Smooth muscle cell of the brain vasculature (primary cell): Measurements from ENCODE around the gene PIGV.
"Not testable (repeated sequence)": the region's sequence is repeated elsewhere in the genome, so short reads cannot be mapped to it uniquely, and the experiment has no call there.

Experiments used
- DNase-seq: peaks from one replicate; pipeline ENCODE4 v3.0.0-alpha.2; 2012; ENCODE audit warnings: low read depth, low spot score

Gene PIGV

DNA sequence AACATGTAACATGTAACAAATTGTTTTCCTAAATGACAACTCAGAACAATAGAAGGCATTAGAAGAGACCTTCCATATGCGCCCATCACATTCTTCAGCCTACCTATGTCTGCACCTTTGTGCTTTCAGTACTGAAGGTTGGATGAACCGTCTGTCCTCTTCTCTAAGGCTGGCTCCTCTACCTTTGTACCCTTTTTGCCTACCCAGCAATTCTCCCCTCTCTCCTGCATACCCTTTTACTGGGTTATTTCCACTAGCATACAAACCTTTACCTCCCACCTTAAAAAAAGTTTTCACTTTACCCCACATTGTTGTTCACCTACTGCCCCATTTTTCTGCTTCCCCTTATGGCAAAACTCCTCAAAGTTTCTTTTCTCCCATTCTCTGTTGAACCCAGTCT, 5.2 kb downstream of the PIGV start:
- no peak for DNase-seq

DNA sequence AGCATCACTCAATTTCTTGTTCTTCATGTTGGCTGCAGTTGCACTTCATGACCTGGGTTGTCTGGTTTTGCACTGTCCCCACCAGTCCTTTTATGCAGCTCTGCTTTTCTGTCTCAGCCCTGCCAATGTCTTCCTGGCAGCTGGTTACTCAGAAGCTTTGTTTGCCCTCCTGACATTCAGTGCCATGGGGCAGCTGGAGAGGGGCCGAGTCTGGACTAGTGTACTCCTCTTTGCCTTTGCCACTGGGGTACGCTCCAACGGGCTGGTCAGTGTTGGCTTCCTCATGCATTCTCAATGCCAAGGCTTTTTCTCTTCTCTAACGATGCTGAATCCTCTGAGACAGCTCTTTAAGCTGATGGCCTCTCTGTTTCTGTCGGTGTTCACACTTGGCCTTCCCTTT, 6.6 kb downstream of the PIGV start:
- no peak for DNase-seq

DNA sequence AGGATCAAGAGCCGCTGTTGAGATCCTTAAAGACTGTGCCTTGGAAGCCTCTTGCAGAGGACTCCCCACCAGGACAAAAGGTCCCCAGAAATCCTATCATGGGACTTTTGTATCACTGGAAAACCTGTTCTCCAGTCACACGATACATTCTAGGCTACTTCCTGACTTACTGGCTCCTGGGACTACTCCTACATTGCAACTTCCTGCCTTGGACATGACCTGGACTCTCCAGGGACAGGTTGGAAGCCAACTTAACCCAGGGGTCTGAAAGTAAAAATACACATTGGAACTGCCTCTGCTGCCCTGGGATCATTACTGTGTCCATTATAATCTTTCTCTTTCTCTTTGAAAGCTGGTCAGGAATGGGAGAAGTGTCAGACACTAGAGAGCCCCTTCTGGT, 9.9 kb downstream of the PIGV start:
- no peak for DNase-seq

DNA sequence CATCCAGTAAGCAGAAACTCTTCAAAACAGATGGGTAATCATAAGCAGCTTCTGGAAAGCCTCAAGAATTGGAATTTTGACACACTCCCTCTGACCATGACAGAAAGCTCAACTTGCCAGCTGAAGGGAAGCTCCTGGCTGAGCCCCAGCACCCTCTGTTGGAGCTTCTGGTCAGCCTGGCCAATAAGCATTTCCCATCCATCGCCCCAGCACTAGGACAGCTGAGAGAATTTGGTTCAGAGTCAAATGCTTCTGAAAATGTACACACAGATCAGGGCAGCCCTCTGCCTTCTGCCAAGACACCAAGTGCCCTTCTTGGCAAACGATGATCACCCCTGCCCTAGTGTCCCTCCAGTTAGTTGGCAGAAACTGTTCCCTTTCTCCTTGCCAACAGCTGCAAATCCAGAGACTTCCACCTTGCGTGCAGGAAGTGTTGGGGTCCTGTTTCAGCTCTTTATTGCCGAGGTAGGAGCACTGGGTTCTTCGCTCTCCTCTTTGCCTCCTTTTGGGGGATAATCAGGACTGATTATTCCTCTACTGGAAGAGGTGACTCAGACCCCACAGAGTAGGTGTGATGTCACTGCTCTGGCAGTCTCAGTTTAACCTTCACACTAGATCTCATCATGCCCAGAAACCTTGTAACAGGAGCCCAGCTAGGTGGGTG, 11.9 kb downstream of the PIGV start:
- no peak for DNase-seq

DNA sequence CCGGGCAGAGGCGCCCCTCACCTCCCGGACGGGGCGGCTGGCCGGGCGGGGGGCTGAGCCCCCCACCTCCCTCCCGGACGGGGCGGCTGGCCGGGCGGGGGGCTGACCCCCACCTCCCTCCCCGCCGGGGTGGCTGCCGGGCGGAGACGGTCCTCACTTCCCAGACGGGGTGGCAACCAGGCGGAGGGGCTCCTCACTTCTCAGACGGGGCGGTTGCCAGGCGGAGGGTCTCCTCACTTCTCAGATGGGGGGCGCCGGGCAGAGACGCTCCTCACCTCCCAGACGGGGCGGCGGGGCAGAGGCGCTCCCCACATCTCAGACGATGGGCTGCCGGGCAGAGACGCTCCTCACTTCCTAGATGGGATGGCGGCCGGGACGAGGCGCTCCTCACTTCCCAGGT, 16.2 kb downstream of the PIGV start:
- DNase-seq = not testable (repeated sequence)

DNA sequence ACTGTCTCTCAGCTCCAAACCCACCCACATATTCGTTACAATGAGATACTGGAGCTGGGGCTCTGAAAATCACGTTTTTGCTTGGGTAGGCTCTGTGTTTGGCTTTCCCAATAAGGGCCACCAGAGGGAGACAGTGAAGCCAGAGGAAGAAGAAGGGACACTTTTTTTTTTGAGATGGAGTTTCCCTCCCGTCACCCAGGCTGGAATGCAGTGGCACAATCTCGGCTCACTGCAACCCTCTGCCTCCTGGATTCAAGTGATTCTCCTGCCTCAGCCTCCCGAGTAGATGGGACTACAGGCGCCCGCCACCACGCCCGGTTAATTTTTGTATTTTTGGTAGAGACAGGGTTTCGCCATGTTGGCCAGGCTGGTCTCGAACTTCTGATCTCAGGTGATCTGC, 22.4 kb downstream of the PIGV start:
- DNase-seq = not testable (repeated sequence)

DNA sequence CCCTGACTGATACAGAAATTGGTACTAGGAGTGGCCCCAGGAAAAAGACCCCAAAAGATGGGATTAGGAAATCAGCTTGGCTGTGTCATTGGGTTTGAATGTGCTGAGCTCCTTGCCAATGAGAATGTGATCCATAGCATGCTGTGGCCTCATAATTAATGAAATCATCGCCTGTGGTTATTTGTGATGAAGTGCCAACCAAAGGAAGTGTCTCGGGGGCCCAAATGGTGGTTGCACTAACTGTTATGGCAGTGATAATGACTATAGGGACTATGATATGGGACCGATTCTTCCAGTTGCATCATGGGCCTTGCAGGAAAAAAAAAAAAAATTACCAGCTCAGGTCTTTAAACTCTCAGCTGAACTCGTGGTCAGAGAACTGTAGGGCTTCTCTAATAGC, 23.3 kb downstream of the PIGV start:
- no peak for DNase-seq

DNA sequence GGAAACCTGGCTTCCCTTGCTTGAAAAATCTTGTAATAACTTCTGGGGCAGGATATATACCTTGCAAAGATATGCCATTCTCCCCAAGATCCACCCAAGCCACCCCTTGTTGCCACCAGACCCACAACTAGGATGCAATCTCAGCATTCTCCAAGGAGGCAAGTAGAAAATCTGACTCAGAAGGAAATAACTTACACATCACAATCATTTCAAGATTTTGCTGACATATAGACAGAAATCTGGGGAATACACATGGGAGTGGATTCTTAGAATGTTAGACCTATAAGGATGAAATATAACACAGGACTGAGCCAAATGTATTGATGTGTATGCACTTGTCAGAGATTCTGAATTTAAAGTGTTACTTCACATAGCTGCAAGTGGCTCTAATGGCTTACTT, 24.0 kb downstream of the PIGV start:
- DNase-seq = no peak

DNA sequence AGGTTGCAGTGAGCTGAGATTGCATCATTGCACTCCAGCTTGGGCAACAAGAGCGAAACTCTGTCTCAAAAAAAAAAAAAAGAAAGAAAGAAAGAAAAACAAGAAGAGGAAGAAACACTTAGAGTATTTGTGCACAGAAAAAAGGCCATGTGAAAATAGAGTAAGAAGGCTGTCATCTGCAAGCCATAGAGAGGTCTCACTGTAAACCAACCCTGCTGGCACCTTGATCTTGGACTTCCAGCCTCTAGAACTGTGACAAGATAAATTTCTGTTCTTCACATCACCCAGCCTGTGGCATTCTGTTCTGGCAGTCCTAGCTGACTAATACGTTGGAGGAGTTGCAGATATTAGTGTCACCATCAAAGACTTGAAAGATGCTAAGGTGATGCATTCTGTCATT, 26.6 kb downstream of the PIGV start:
- DNase-seq = no peak

DNA sequence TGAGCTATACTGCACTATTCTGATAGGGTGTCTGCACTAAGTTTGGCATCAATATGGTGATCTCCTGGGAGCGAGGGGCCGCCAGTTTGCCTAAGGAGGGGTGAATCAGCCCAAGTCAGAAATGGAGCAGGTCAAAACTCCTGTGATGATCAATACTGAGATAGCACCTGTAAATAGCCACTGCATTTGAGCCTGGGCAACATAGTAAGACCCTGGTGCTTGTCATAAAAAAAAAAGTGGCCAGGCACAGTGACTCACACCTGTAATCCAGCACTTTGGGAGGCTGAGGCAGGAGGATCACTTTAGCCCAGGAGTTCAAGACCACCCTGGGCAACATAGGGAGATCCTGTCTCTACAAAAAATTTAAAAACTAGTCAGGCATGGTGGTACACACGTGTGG, 27.1 kb downstream of the PIGV start:
- no peak for DNase-seq

DNA sequence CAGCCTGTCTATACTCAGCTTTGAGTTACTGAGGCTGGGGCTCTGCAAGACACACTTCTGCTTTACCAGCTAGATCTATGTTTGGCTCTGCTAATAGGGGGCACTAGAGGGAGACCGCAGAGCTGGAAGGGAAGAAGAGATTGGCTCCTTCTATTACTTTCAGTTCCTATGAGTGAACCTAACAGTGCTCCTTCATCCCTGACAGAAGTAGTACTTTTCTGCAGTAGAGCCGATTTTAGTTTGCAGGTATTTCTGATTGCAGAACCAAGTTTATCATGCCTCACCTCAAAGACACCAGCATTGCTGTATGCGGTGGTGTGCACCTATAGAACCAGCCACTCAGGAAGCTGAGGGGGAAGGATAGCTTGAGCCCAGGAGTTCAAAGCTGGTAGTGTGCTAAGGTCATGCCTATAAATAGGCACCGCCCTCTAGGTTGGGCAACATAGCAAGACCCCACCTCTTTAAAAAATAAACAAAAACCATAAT, 33.1 kb downstream of the PIGV start:
- DNase-seq = no peak

DNA sequence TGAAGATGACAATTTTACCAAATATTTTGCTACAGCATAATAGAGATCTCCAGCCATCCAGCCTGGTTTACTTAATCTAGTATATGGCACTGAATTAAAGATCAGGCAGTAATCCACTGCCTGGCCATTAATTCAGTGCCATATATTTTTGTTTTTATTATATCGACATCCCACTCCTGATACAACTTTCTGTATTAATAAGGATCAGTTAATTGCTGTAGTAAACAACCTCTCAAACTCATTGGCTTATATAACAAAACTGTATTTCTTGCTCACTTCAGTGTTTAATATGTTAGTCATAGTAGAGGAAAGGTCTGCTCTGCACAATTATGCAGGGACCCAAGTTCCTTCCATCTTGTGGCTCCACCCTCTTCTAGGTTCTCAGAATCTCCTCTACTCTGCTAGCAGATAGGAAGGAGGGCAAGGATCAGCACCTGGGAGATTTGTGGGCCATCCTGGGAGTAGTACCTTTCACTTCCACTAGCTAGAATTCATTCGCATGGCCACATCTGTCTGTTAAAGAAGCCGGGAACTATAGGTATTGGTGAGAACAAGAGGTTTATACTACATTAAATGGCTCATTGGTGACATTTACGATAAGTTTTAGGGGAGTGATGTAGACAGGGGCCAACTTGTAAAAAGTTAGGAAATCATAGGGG, 35.1 kb downstream of the PIGV start:
- DNase-seq = no peak

DNA sequence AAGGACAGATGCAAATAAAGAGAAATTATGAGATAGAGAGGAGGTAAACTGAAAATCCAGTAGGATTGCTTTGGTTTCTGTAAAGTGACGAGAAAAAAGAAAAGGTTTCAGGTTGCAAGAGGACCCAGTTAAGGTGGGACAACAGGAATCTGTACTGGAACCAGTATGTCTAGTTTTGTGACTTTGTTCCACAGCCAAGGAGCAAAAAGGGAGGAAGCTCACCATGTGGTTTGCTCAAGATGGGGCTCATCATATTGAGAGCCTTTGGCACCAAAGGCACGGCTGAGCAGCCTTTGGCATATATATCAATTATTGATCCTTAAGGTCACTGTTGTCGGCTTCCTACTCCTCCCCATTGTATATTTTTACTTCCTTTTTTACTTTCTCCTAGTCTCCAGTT, 37.0 kb downstream of the PIGV start:
- DNase-seq = no peak

DNA sequence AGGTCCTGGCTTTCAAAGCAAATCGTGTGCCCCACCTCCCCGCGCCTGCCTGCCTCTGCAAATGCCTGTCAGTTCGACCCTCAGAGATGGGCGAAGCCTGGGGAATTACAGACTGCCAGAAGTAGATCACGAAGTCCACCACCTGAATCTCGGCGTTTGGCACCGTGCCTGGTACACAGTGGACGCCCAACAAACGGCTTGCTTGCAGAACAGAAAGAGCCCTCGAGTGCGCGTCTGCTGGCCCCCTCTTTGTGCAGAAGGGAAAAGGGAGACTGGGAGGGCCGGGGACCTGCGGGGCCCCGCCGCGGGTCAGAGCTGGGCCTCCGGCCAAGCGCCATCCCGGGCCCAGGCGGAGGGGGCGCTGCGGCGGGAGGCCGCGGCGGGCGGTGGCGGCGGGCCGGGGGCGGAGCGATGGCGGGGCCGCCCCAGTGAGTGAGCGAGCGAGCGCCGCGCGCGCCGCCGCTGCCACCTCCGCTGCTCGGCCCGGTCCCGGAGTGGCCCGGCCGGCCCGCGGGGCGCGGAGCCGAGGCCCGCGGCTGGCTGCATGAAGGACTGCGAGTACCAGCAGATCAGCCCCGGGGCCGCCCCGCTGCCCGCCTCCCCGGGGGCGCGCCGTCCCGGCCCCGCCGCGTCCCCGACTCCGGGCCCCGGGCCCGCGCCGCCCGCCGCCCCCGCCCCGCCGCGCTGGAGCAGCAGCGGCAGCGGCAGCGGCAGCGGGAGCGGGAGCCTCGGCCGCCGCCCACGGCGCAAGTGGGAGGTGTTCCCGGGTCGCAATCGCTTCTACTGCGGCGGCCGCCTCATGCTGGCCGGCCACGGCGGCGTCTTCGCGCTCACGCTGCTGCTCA, 38.7 kb downstream of the PIGV start, which contains the start of gene ZDHHC18:
Gene ZDHHC18 (plus strand): TSS at position 428 of the 845 bp plus-strand sequence. CDS start 117 bp downstream, at position 545.
- DNase-seq = peak; percentile 12

DNA sequence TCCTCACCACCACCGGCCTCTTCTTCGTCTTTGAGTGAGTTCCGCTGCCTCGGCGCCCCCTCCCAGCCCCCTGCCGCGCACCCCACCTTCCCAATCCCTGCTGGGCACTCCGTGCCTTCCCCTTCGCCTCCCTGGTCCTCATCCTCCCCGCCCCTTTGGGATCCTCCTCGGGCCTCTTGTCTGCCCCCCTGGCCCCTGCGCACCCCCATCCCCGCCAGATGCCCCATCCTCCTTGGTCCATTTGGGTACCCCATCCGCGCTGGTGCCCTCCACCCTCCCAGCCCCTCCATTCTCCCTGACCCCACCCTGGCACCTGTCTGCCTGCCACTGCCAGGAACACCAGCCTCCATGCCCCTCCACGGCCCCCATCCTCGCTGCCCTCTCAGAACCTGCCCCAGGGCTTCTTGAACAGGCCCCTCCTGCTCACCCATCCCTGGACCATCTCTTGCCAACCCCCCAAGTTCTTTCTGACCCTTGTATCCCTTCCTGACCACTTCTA, 39.4 kb downstream of the PIGV start:
- no peak for DNase-seq

DNA sequence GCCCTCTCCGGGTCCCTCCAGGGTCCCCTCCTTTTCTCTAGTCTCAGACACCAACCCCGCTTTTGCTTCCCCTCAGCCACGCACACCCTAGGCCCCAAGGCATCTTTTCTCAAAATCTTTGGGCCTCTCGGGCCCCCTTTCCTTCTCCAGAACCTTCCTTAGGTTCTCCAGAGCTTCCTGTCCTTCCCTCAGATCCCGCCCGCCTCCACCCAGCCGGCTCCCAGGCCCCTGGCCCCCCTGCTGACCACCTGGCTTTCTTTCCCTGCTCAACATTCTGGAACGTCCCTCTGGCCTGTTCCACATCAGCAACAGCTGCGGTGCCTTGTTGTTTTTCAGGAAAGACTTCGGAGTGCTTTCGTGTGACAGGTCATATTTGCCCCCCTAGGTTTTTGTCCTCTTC, 39.9 kb downstream of the PIGV start:
- no peak for DNase-seq

DNA sequence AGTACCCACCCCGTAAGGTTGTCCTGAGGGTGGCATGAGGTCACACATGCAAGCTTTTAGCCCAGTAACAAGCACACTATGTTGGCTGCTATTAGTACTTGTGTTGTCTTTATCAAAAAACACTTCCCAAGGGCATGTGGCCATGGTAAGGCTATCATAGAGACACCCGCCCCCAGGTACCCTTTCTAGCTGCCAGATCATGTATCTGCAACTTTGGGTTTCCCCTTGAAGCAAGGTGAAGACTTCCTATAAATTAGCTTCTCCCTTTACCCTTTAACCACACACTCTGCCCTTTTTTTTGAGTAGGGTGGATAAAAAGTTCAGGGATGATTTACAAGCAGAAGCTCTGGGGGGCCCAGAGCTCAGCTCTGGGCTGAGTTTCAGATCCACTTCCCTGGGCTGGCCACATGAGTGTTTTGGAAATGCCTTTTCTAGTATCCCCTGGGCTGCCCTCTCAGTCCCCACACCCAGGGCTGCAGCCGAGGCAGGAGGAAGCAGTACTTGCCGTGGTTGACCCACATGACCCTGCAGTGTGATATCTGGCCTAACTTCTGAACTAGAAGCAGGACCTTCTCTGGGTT, 40.8 kb downstream of the PIGV start:
- DNase-seq = no peak

DNA sequence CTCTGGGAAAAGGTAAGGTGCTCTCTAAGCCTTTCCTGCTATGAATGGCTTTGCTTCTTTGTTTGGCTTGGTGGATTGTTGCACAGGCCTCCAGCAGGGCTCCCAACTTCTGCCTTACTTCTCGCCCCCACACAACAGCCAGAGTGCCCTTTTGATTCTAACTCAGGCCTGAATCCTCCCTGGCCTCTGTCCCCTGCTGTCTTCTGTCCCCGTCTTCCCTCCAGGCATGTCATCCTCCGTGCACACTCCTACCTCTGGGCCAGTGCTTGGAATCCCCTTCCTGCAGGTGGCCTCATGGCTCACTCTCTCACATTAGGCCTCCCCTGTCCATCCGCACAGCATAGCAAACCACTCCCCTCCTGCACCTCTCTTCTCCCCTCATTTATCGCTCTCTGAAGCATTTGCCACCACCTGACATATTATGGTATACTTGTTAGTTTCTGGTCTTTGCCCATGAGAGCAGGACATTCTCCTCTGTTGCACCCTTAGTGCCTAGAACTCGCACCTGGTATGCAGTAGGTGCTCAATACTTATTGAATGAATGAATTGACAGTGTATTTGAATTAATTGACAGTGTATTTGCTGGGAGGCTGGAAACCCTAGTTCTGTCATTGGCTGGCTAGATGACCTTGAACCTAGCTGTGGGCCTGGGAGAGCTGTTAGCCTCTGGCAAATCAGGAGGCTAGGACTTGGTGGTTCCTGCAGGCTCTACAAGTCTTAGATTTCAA, 41.6 kb downstream of the PIGV start:
- no peak for DNase-seq

DNA sequence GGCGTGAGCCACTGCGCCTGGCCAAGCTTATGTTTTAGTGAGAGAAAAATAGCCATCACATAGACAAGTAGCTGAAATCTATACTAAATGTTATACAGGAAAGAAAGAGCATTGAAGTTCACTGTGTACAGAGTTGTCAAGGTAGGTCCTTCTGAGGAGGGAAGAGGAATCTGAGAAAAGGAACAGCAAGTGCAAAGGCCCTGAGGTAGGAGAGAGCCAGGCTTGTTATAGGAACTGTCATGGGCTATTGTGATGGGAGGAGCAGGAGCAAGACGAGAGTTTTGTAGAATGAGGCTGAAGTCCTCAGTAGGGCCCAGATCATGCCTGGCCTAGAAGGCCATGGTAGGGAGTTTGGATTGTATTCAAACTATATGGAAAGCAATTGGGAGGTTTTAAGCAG, 43.3 kb downstream of the PIGV start:
- DNase-seq = no peak

DNA sequence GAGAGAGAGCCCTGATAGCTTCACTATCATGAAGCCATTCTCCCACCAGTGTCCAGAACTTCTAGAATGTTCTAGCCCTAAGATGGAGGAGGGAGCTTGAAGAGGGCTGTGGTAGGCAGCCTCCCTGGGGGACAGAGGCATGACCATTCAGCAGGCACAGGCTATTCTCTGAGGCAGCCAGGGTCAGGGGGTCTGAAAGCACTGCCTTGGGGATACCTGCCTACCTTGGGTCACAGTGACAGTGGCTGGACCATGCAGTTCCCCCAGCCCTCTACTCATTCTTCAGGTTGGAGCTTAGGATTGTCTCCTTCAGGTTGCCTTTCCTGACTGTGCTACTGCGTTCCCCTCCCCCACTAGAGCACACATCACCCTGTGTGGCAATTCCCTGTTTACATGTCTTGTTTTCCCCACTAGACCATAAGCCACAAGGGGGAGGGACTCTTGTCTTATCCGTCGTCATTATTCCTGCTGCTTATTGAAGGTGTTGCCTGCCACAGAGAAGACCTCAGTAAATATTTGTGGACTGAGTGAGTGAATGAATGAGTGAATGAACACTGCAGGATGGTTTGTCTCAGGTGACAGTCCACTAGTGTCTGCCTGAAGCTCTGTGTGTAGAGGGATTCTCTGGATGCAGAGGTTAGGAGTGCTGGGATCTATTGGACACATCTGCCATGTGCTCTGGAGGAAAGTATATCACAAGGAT, 43.9 kb downstream of the PIGV start:
- DNase-seq = no peak
